GM12865 (cell line): Measurements from ENCODE around the gene TRIM5.
"Not testable (repeated sequence)": the region's sequence is repeated elsewhere in the genome, so short reads cannot be mapped to it uniquely, and the experiment has no call there.

Experiments used
- DNase-seq: peaks from one replicate; pipeline ENCODE4 v3.0.0; 2010; ENCODE audit warnings: low read depth
- H3K4me3 ChIP-seq: 2 replicates; pipeline ENCODE4 v1.5.1; 2011; ENCODE audit warnings: mild to moderate bottlenecking, low read depth, low read length, control low read depth
- TF ChIP-seq, protein P1 (sequence below): IDR thresholded peaks from 2 replicates; pipeline ENCODE4 v1.5.1; 2011; ENCODE audit warnings: low read length, control low read depth, low read depth, inconsistent platforms; ENCODE audit not compliant: insufficient read depth; ENCODE audit errors: missing control alignments

The TRIM5 gene, protein sequence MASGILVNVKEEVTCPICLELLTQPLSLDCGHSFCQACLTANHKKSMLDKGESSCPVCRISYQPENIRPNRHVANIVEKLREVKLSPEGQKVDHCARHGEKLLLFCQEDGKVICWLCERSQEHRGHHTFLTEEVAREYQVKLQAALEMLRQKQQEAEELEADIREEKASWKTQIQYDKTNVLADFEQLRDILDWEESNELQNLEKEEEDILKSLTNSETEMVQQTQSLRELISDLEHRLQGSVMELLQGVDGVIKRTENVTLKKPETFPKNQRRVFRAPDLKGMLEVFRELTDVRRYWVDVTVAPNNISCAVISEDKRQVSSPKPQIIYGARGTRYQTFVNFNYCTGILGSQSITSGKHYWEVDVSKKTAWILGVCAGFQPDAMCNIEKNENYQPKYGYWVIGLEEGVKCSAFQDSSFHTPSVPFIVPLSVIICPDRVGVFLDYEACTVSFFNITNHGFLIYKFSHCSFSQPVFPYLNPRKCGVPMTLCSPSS

DNA sequence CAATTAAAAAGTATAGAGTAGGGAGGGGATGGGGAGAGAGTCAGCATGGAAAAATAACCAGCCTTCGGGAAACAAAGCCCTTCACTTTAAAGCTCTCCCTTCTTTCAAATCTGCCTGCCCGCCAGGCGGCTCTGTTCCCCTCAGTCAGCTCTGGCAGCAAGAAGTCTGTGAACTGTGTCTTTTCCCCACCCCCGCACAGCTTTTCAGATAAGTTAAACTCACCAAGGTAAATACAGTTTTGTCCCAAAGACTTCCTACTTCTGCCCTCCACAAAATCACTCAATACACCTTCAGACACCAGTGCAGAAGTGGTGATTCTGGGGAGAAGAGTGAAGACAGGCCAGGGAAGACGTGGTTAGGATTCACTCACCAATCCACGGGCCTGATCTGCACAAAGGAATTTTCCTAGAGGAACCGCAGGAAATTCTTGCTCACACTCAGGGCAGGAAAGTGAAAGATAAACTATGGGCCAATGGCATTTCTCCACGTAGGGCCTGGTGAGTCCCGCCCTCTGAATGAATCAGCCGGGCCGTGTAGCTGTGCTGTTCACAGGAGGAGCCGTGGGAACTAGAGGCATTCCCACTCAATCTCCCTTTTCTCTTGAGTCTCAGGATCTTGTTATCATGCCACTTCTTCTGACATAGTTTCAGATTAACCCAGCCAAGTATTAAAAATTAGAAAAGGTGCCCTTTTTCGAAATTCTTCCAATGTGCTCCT is at the start of gene TRIM5:
TRIM5 (minus strand) TSS at position 429 of the 717 bp plus-strand sequence. CDS start 4,897 bp downstream, outside the sequence.
- peak within 1 kb of the TSS; percentile 84 for H3K4me3 ChIP-seq
- peak; percentile 90 for DNase-seq
- TF ChIP-seq, protein P1, sequence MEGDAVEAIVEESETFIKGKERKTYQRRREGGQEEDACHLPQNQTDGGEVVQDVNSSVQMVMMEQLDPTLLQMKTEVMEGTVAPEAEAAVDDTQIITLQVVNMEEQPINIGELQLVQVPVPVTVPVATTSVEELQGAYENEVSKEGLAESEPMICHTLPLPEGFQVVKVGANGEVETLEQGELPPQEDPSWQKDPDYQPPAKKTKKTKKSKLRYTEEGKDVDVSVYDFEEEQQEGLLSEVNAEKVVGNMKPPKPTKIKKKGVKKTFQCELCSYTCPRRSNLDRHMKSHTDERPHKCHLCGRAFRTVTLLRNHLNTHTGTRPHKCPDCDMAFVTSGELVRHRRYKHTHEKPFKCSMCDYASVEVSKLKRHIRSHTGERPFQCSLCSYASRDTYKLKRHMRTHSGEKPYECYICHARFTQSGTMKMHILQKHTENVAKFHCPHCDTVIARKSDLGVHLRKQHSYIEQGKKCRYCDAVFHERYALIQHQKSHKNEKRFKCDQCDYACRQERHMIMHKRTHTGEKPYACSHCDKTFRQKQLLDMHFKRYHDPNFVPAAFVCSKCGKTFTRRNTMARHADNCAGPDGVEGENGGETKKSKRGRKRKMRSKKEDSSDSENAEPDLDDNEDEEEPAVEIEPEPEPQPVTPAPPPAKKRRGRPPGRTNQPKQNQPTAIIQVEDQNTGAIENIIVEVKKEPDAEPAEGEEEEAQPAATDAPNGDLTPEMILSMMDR: peak; percentile 70

DNA sequence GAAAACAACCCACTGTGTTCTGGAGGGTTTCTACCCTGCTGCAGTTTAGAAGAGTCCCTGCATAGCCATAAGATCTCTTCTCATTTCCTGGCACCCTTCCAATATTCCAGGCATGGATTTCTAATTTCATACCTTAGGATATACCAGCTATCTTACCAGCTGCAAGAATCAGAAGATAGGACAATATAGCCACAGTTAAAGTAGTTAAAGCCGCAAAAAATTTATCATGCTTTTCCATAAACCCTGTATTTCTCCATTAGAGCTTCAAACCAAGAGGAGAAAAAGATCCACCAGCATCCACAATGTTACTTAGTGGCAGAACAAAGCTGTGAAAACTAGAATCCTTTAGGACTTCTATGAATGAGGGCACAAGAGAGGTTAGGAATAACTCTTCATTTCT is 42.8 kb upstream of the TRIM5 start:
- TF ChIP-seq, protein P1: no peak
- DNase-seq: no peak
- no peak overlapping the region for H3K4me3 ChIP-seq

DNA sequence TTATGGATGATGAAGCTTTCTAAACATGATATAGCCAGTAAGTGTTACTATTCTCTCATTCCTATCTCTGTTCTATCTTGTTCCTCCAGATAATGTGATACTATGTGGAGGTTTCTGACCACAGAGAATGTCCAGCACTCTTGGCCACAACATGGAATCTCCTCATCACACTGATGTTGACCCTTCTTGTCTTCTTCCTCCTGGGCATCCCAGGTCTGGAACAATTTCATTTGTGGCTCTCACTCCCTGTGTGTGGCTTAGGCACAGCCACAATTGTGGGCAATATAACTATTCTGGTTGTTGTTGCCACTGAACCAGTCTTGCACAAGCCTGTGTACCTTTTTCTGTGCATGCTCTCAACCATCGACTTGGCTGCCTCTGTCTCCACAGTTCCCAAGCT is 41.5 kb upstream of the TRIM5 start:
- no peak for DNase-seq
- TF ChIP-seq, protein P1: no peak
- no peak overlapping the region for H3K4me3 ChIP-seq

DNA sequence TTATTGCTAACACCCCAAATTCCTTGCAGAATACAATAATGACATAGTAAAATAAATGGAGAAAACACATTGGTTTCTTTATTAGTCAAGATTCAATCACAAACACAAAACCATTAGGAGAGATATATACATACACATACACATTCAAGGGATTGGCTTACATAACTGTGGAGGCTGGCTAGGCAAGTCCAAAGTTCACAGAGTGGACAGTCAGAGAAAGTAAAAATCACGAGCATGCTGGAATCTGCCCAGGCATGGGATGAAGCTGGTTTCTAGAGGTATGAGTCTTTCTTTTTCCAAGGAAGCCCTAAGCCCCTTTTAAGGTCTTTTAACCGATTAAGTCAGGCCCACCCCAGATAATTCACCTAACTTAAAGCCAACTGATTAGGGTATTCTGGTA is 37.7 kb upstream of the TRIM5 start:
- TF ChIP-seq, protein P1: no peak
- H3K4me3 ChIP-seq: no peak overlapping the region
- DNase-seq: no peak

DNA sequence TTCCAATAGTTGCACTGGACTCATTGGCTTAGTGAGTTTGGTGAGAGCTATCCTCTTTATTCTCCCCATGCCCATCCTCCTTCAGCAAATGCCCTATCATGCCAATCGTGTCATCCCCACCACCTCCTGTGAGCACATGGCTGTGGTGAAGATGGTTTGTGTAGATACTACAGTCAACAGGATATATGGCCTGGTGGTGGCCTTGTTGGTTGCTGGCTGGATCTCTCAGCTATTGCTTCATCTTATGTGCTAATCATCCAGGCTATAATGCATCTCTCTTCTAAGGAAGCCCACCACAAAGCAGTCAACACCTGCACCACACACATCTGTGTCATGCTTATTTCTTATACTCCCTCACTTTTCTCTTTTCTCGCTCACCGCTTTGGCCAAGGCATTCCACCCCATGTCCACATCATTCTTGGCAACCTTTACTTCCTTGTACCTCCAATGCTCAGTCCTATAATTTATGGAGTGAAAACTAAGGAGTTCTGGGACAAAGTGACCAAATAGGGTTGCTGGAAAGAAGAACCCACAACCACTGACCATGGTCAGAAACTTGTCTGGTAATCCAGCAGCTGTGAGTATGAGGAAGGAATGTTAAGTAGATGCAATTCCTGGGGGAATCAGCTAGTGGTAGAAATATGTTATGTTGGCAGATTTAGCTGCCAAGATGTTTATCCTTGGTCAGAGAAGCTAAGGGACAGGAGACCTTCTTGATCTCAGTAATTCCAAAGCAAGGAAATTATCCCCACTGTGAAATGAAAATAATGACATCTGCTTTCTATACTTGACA is 35.0 kb upstream of the TRIM5 start:
- DNase-seq: no peak
- no peak overlapping the region for H3K4me3 ChIP-seq
- TF ChIP-seq, protein P1: no peak

DNA sequence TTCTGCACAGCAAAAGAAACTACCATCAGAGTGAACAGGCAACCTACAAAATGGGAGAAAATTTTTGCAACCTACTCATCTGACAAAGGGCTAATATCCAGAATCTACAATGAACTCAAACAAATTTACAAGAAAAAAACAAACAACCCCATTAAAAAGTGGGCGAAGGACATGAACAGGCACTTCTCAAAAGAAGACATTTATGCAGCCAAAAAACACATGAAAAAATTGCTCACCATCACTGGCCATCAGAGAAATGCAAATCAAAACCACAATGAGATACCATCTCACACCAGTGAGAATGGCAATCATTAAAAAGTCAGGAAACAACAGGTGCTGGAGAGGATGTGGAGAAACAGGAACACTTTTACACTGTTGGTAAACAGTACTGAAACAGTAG is 31.6 kb upstream of the TRIM5 start:
- DNase-seq, H3K4me3 ChIP-seq: not testable (repeated sequence)

DNA sequence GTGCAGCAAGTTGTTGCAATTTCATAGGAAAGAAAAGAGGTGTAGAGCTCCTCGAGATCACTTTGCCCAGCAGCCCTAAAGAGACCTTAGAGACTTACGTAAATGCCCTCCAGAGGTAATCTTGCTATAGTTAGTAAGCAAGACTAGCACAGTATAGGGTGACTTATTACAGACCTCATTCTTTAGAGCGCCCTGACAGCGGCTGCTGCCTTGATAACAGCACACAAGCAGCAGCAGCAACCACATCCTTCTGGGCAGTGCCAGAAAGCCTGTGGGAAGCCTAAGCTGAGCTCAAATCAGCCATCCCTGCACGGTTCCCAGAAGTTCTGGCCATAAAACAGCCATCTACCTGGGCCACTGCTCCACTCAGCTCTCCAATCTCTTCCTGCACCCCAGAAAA is 28.8 kb upstream of the TRIM5 start:
- TF ChIP-seq, protein P1: no peak
- no peak for DNase-seq
- no peak overlapping the region for H3K4me3 ChIP-seq
